K562 (cell line): ENCODE results near the gene TM4SF4.

ENCODE experiments used
- CAMTA2 ChIP-seq: fragments of 250-450 bp; sonication (Bioruptor Pico); conservative IDR thresholded peaks from 2 replicates; pipeline ENCODE4 v1.5.1; 2022
- CEBPB ChIP-seq: fragments of 450-650 bp; IDR thresholded peaks from 2 replicates; pipeline ENCODE4 v1.6.1; 2016; ENCODE audit warnings: missing genetic modification characterization, missing compliant biosample characterization
- CGGBP1 ChIP-seq: fragments of 250-450 bp; sonication (Bioruptor Pico); IDR thresholded peaks from 2 replicates; pipeline ENCODE4 v1.9.0; 2021; ENCODE audit warnings: mild to moderate bottlenecking
- CREB1 ChIP-seq, 2 experiments: sonication (generic) in 1 of 2; formaldehyde crosslinking in 1 of 2; IDR thresholded peaks; 2 replicates each; pipeline versions ENCODE4 v1.6.1 to v1.8.0; 2012 to 2022; ENCODE audit warnings: inconsistent platforms in 1 of 2, mild to moderate bottlenecking in 1 of 2, missing genetic modification reagents in 1 of 2, moderate library complexity in 1 of 2
- CTCF ChIP-seq, 3 experiments: IDR thresholded peaks in 2 of 3; conservative IDR thresholded peaks in 1 of 3; 2 replicates each; pipeline ENCODE4 v1.5.1; 2011 to 2012; ENCODE audit warnings: low read length in 3 of 3, mild to moderate bottlenecking in 3 of 3, control low read depth in 2 of 3, improper control_type of control experiment in 1 of 3, inconsistent platforms in 1 of 3, low read depth in 1 of 3, mixed read lengths in 1 of 3, moderate library complexity in 1 of 3; ENCODE audit not compliant: insufficient read depth in 2 of 3
- FOXK2 ChIP-seq, 2 experiments: fragments of 450-650 bp; IDR thresholded peaks in 1 of 2; conservative IDR thresholded peaks in 1 of 2; 2 replicates each; pipeline ENCODE4 v1.6.1; 2016; ENCODE audit warnings: low read depth in 2 of 2, mild to moderate bottlenecking in 1 of 2
- JUNB ChIP-seq: fragments of 450-650 bp; formaldehyde crosslinking; conservative IDR thresholded peaks from 2 replicates; pipeline ENCODE4 v1.4.0; 2020; ENCODE audit warnings: mild to moderate bottlenecking
- POLR2AphosphoS2 ChIP-seq: IDR thresholded peaks from 2 replicates; pipeline ENCODE4 v1.6.1; 2012; ENCODE audit warnings: low read length, improper control_type of control experiment
- POLR2AphosphoS5 ChIP-seq: IDR thresholded peaks from 2 replicates; pipeline ENCODE4 v1.6.1; 2011; ENCODE audit warnings: mild to moderate bottlenecking, low read depth, low read length, moderate library complexity; ENCODE audit not compliant: control insufficient read depth, insufficient read depth
- RCOR1 ChIP-seq, 2 experiments: IDR thresholded peaks; 2 replicates each; pipeline ENCODE4 v1.6.1; 2012; ENCODE audit warnings: low read depth in 2 of 2, low read length in 2 of 2, borderline replicate concordance in 1 of 2, improper control_type of control experiment in 1 of 2
- U2AF2 ChIP-seq: fragments of 200-400 bp; formaldehyde crosslinking; optimal IDR thresholded peaks from 2 replicates; pipeline ENCODE3; 2017; ENCODE audit warnings: low read depth, mild to moderate bottlenecking, low read length
- ZNF695 ChIP-seq: fragments of 450-650 bp; formaldehyde crosslinking; IDR thresholded peaks from 2 replicates; pipeline ENCODE4 v1.4.0; 2020; ENCODE audit warnings: mild to moderate bottlenecking, moderate library complexity
- ZNF79 ChIP-seq: fragments of 250-450 bp; sonication (Bioruptor Pico); IDR thresholded peaks from 2 replicates; pipeline ENCODE4 v1.4.0; 2020; ENCODE audit warnings: low read depth, mild to moderate bottlenecking, moderate library complexity

GRCh38 chr3:149454746-149455145, 19.8 kb upstream of the TM4SF4 start:
- TF ChIP-seq FOXK2 (conservative IDR thresholded peaks at IDR 0.05 in 1 of 2, IDR thresholded peaks at IDR 0.05 in 1 of 2; ENCODE audit: low read depth in 2 of 2) (no peak), CTCF (IDR thresholded peaks at IDR 0.05 in 2 of 3, conservative IDR thresholded peaks at IDR 0.05 in 1 of 3; ENCODE audit: insufficient read depth in 2 of 3, low read depth in 1 of 3, low read length in 3 of 3) (no peak), ZNF695 (no peak), POLR2AphosphoS5 (no peak), RCOR1 (IDR thresholded peaks at IDR 0.05; ENCODE audit: borderline replicate concordance in 1 of 2, low read depth in 2 of 2, low read length in 2 of 2) (no peak), JUNB (CRISPR knock-in tag) (no peak), CEBPB (tag) (no peak), CREB1 (IDR thresholded peaks at IDR 0.05) (no peak), CREB1 (CRISPR knock-in tag; IDR thresholded peaks at IDR 0.05) (no peak), ZNF79 (CRISPR knock-in tag) (no peak), POLR2AphosphoS2 (no peak), U2AF2 (no peak), CAMTA2 (CRISPR knock-in tag) (no peak), CGGBP1 (CRISPR knock-in tag) (no peak)
